Neural progenitor cell (in vitro differentiated cells): ENCODE measurements around the gene OR5M10. TPM values are rescaled to one million over a fixed set of nuclear protein-coding genes. Genes with fewer than 3 reads are reported as not detected.

Experiments used
- DNase-seq: peaks from one replicate; pipeline ENCODE4 v3.0.0-alpha.2; 2016; ENCODE audit warnings: low spot score
- H2AFZ ChIP-seq: fragments of 200-600 bp; sonication (generic); replicated peaks from 2 replicates; pipeline ENCODE4 v1.6.1; 2016; ENCODE audit warnings: antibody characterized with exemption
- H3F3A ChIP-seq: fragments of 200-600 bp; sonication (generic); 2 replicates; pipeline ENCODE4 v1.6.1; 2016; ENCODE audit warnings: antibody characterized with exemption, low read depth
- H3K27ac ChIP-seq: fragments of 200-600 bp; sonication (generic); 2 replicates; pipeline ENCODE4 v1.5.1; 2016; ENCODE audit warnings: mild to moderate bottlenecking
- H3K27me3 ChIP-seq: fragments of 200-600 bp; sonication (generic); 2 replicates; pipeline ENCODE4 v1.6.1; 2016; ENCODE audit warnings: mild to moderate bottlenecking, moderate library complexity
- H3K36me3 ChIP-seq: fragments of 200-600 bp; sonication (generic); 2 replicates; pipeline ENCODE4 v1.5.1; 2016
- H3K4me1 ChIP-seq: fragments of 200-600 bp; sonication (generic); 2 replicates; pipeline ENCODE4 v1.6.1; 2016; ENCODE audit warnings: mixed run types
- H3K4me2 ChIP-seq: fragments of 200-600 bp; sonication (generic); 2 replicates; pipeline ENCODE4 v1.6.1; 2016
- H3K4me3 ChIP-seq: fragments of 200-600 bp; sonication (generic); 2 replicates; pipeline ENCODE4 v1.5.1; 2016
- H3K79me2 ChIP-seq: fragments of 200-600 bp; sonication (generic); 2 replicates; pipeline ENCODE4 v1.6.1; 2016; ENCODE audit warnings: low read depth
- H3K9ac ChIP-seq: fragments of 200-600 bp; sonication (generic); 2 replicates; pipeline ENCODE4 v1.6.1; 2016
- H3K9me3 ChIP-seq: fragments of 200-600 bp; sonication (generic); 2 replicates; pipeline ENCODE4 v1.5.1; 2016; ENCODE audit warnings: low read depth
- H4K20me1 ChIP-seq: fragments of 200-600 bp; sonication (generic); 2 replicates; pipeline ENCODE4 v1.6.1; 2016; ENCODE audit warnings: low read depth
- H3K27ac Mint-ChIP-seq: 3 replicates; pipeline ENCODE4 v1.8.0; 2021; ENCODE audit warnings: mixed read lengths
- H3K27me3 Mint-ChIP-seq: 2 replicates; pipeline ENCODE4 v1.8.0; 2022; ENCODE audit warnings: low read depth, mild to moderate bottlenecking, inconsistent platforms, moderate library complexity, mixed read lengths; ENCODE audit not compliant: insufficient read depth
- H3K36me3 Mint-ChIP-seq: 3 replicates; pipeline ENCODE4 v1.8.0; 2021; ENCODE audit warnings: mixed read lengths
- H3K4me1 Mint-ChIP-seq: 3 replicates; pipeline ENCODE4 v1.8.0; 2021; ENCODE audit warnings: mixed read lengths
- H3K4me3 Mint-ChIP-seq: 3 replicates; pipeline ENCODE4 v1.8.0; 2021; ENCODE audit warnings: mild to moderate bottlenecking, moderate library complexity, mixed read lengths
- H3K9me3 Mint-ChIP-seq: 3 replicates; pipeline ENCODE4 v1.8.0; 2020; ENCODE audit warnings: mixed read lengths
- CTCF ChIP-seq: fragments of 200-600 bp; sonication (generic); IDR thresholded peaks from 2 replicates; pipeline ENCODE4 v1.5.1; 2017; ENCODE audit warnings: antibody characterized with exemption, mild to moderate bottlenecking
- EZH2 ChIP-seq: fragments of 200-600 bp; sonication (generic); IDR thresholded peaks from 2 replicates; pipeline ENCODE4 v1.6.1; 2017; ENCODE audit warnings: antibody characterized with exemption, mild to moderate bottlenecking, moderate library complexity
- EZH2phosphoT487 ChIP-seq: fragments of 200-600 bp; sonication (generic); IDR thresholded peaks from 2 replicates; pipeline ENCODE4 v1.6.1; 2017; ENCODE audit warnings: antibody characterized with exemption
- total RNA-seq: library from RNA; depleted of rRNA; stranded (reverse); fragments of >200 nt; gene quantifications from 2 replicates; pipeline ENCODE4 v1.2.3, GENCODE V29; 2015; ENCODE audit warnings: low replicate concordance

The OR5M10 gene
- total RNA-seq, 1 donor from 2014 or later, result not detected

GRCh38 chr11:56545531-56545930, 32.0 kb downstream of the OR5M10 start:
- H3K4me3 ChIP-seq, result no peak overlapping the region
- H3K27me3 Mint-ChIP-seq, result no peaks in the 10 kb centered on the region
- no peaks in the 10 kb centered on the region for H4K20me1 ChIP-seq
- no peaks in the 10 kb centered on the region for H3K9me3 ChIP-seq
- no peaks in the 10 kb centered on the region for H3K4me1 ChIP-seq
- no peaks in the 10 kb centered on the region for H3F3A ChIP-seq
- DNase-seq, result no peak
- no peak overlapping the region for H3K4me3 Mint-ChIP-seq
- no peak overlapping the region for H2AFZ ChIP-seq
- H3K27ac ChIP-seq, result no peak overlapping the region
- H3K9me3 Mint-ChIP-seq, result no peaks in the 10 kb centered on the region
- H3K9ac ChIP-seq, result no peak overlapping the region
- no peaks in the 10 kb centered on the region for H3K79me2 ChIP-seq
- no peaks in the 10 kb centered on the region for H3K36me3 ChIP-seq
- H3K4me2 ChIP-seq, result no peak overlapping the region
- no peaks in the 10 kb centered on the region for H3K27me3 ChIP-seq
- TF ChIP-seq CTCF (no peak), EZH2phosphoT487 (no peak), EZH2 (no peak)
- H3K36me3 Mint-ChIP-seq, result no peaks in the 10 kb centered on the region
- no peak overlapping the region for H3K27ac Mint-ChIP-seq
- no peaks in the 10 kb centered on the region for H3K4me1 Mint-ChIP-seq

GRCh38 chr11:56543739-56544138, 33.8 kb downstream of the OR5M10 start:
- DNase-seq, result no peak
- no peaks in the 10 kb centered on the region for H3F3A ChIP-seq
- no peaks in the 10 kb centered on the region for H3K79me2 ChIP-seq
- Mint-ChIP-seq H3K4me1 (no peaks in the 10 kb centered on the region), H3K27ac (no peak overlapping the region), H3K27me3 (no peaks in the 10 kb centered on the region), H3K36me3 (no peaks in the 10 kb centered on the region), H3K9me3 (no peaks in the 10 kb centered on the region), H3K4me3 (no peak overlapping the region)
- H3K9me3 ChIP-seq, result no peaks in the 10 kb centered on the region
- H3K36me3 ChIP-seq, result no peaks in the 10 kb centered on the region
- no peak overlapping the region for H2AFZ ChIP-seq
- H3K9ac ChIP-seq, result no peak overlapping the region
- H3K27me3 ChIP-seq, result no peaks in the 10 kb centered on the region
- H3K27ac ChIP-seq, result no peak overlapping the region
- H4K20me1 ChIP-seq, result no peaks in the 10 kb centered on the region
- TF ChIP-seq EZH2, result no peak
- no peaks in the 10 kb centered on the region for H3K4me1 ChIP-seq
- no peak overlapping the region for H3K4me3 ChIP-seq
- no peak overlapping the region for H3K4me2 ChIP-seq

GRCh38 chr11:56543157-56543556, 34.4 kb downstream of the OR5M10 start, which contains the start of gene OR5M11:
Gene OR5M11 (minus strand): TSS chr11:56543257. CDS start chr11:56543257, 0 bp downstream.
- Mint-ChIP-seq H3K9me3 (no peaks in the 10 kb centered on the region), H3K4me3 (no peak within 1 kb of the TSS), H3K27ac (no peak within 1 kb of the TSS), H3K36me3 (no peaks in the 10 kb centered on the region), H3K4me1 (no peaks in the 10 kb centered on the region), H3K27me3 (no peaks in the 10 kb centered on the region)
- Histone ChIP-seq H3K4me1 (no peaks in the 10 kb centered on the region), H3K79me2 (no peaks in the 10 kb centered on the region), H3K27ac (no peak within 1 kb of the TSS), H3K4me2 (no peak within 1 kb of the TSS), H3K27me3 (no peaks in the 10 kb centered on the region), H2AFZ (no peak within 1 kb of the TSS), H3K9me3 (no peaks in the 10 kb centered on the region), H4K20me1 (no peaks in the 10 kb centered on the region), H3K36me3 (no peaks in the 10 kb centered on the region), H3K9ac (no peak within 1 kb of the TSS), H3K4me3 (no peak within 1 kb of the TSS), H3F3A (no peaks in the 10 kb centered on the region)
- no peak for DNase-seq
- TF ChIP-seq EZH2, result no peak
- no peak for TF ChIP-seq CTCF
- TF ChIP-seq EZH2phosphoT487, result no peak

- no peaks in the 10 kb centered on the region for H3K27me3 ChIP-seq
- no peaks in the 10 kb centered on the region for H3K36me3 ChIP-seq
- H3K9me3 ChIP-seq, result no peaks in the 10 kb centered on the region
- H2AFZ ChIP-seq, result no peak overlapping the region
- H3K27ac Mint-ChIP-seq, result no peak overlapping the region
- H3K9ac ChIP-seq, result no peak overlapping the region
- no peaks in the 10 kb centered on the region for H3K36me3 Mint-ChIP-seq
- no peak overlapping the region for H3K4me2 ChIP-seq
- no peak overlapping the region for H3K27ac ChIP-seq
- H3K9me3 Mint-ChIP-seq, result no peaks in the 10 kb centered on the region
- DNase-seq, result no peak
- no peaks in the 10 kb centered on the region for H3K4me1 ChIP-seq
- TF ChIP-seq EZH2phosphoT487 (no peak), EZH2 (no peak), CTCF (no peak)
- H3K79me2 ChIP-seq, result no peaks in the 10 kb centered on the region
- H3K4me3 Mint-ChIP-seq, result no peak overlapping the region
- no peaks in the 10 kb centered on the region for H3K27me3 Mint-ChIP-seq
- no peak overlapping the region for H3K4me3 ChIP-seq
- H3K4me1 Mint-ChIP-seq, result no peaks in the 10 kb centered on the region
- H4K20me1 ChIP-seq, result no peaks in the 10 kb centered on the region
- no peaks in the 10 kb centered on the region for H3F3A ChIP-seq
Measured at GRCh38 chr11:56533054-56533740, 44.3 kb downstream of the OR5M10 start.
